GM19463 (cell line): ENCODE data around the gene SUCO.
"Not testable (repeated sequence)": the region's sequence is repeated elsewhere in the genome, so short reads cannot be mapped to it uniquely, and the experiment has no call there.

Experiments used
- ATAC-seq: cut with Tn5 transposase; IDR thresholded peaks from one replicate; pipeline ENCODE4 v1.9.1; 2021; ENCODE audit warnings: mild to moderate bottlenecking, moderate library complexity; ENCODE audit not compliant: unreplicated experiment

Gene SUCO, protein sequence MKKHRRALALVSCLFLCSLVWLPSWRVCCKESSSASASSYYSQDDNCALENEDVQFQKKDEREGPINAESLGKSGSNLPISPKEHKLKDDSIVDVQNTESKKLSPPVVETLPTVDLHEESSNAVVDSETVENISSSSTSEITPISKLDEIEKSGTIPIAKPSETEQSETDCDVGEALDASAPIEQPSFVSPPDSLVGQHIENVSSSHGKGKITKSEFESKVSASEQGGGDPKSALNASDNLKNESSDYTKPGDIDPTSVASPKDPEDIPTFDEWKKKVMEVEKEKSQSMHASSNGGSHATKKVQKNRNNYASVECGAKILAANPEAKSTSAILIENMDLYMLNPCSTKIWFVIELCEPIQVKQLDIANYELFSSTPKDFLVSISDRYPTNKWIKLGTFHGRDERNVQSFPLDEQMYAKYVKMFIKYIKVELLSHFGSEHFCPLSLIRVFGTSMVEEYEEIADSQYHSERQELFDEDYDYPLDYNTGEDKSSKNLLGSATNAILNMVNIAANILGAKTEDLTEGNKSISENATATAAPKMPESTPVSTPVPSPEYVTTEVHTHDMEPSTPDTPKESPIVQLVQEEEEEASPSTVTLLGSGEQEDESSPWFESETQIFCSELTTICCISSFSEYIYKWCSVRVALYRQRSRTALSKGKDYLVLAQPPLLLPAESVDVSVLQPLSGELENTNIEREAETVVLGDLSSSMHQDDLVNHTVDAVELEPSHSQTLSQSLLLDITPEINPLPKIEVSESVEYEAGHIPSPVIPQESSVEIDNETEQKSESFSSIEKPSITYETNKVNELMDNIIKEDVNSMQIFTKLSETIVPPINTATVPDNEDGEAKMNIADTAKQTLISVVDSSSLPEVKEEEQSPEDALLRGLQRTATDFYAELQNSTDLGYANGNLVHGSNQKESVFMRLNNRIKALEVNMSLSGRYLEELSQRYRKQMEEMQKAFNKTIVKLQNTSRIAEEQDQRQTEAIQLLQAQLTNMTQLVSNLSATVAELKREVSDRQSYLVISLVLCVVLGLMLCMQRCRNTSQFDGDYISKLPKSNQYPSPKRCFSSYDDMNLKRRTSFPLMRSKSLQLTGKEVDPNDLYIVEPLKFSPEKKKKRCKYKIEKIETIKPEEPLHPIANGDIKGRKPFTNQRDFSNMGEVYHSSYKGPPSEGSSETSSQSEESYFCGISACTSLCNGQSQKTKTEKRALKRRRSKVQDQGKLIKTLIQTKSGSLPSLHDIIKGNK (N-terminal part only)

DNA sequence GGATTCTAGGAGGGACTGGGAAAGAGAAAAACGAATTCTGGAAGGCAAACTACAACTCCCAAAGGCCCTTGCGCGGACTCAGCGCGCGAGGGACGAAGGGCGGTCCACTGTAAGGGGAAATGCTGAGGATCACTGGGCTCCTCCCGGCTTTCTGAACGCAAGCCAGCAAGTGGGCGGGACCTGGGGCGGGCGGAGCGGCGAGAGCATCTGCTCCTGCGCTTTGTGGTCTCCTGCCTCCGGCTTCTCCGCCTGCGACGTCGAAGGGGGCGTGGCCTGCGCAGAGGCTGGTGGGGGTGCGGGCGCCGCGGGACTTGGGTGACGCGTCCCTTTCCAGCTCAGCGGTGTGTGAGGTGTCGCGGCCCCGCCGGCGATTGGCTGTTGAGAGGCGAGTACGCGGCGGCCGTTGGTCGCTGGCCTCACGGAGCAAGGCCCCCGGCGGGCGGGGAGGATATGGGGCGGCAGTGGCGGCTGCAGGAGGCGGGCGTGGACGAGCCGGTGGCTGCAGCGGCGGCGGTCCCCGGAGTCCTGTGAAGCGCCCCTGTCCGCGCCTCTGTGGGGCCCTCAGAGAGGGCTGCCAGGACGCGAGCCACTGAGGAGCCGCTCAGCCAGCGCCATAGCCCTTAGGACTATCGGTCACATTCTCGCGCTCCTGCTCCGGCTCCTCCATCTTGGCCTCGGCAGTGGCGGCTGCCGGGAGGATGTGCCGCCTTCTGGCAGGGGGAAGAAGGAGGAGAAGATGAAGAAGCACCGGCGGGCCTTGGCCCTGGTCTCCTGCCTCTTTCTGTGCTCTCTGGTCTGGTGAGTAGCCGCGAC is at the start of gene SUCO:
Gene SUCO, plus strand, starts transcription at position 451 of the 813 bp plus-strand sequence. Its CDS starts 286 bp downstream, at position 737.
- peak; percentile 82 for ATAC-seq

DNA sequence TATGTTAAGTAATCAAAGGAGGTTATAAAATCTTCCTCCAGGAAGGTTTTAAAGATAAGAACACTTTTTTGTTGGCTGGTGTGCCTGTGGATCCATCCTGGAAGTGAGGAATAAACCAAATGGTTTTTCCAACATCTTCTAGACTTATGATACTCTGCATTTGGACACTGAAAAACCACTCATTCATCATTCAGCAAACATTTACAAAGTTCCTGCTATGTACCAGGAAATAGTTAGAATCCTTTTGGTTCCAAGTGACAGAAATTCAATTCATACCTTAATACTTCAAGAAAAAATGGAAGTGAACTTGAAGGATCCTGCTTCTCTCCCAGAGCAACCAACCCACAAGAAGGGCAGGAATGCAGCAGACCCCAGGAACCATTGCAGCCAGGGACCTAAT is 49.5 kb upstream of the SUCO start:
- ATAC-seq, result no peak

DNA sequence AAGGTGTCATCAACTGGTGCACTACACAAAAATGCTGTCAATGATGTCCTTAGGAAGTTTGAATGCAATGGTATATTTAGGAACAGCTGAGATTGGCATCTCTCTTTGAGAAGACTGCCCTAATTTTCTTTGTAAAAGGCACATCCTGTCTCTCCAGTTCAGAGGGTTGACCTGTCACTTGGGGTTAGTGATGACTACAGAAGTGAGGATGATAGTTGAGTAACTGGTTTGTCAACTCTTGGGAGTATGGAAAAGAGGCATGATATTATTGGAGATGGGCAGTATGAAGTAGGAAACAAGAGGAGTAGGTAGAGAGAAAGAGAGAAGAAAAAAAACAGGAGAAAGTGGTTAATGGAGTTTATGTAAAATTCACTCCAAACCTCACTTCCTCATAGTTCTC is 48.7 kb upstream of the SUCO start:
- no peak for ATAC-seq

DNA sequence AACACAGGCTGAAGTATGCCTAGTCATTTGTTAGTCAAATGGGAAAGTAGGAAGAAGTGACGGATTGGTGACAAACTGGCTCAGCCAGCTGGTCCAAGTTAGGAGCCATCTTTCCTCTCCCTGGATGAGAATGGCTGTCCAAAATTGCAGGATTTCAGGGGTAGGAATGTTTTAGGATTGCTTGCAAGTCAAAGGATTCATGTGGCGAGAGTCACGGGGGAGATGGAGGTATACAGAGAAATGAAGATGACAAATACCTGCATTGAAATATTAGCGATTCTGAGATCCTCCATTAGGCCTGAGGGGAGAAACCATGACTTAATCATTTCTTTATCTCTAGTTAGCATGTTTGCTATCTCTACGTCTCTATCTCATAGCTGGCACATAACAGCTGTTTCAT is 47.3 kb upstream of the SUCO start:
- no peak for ATAC-seq

DNA sequence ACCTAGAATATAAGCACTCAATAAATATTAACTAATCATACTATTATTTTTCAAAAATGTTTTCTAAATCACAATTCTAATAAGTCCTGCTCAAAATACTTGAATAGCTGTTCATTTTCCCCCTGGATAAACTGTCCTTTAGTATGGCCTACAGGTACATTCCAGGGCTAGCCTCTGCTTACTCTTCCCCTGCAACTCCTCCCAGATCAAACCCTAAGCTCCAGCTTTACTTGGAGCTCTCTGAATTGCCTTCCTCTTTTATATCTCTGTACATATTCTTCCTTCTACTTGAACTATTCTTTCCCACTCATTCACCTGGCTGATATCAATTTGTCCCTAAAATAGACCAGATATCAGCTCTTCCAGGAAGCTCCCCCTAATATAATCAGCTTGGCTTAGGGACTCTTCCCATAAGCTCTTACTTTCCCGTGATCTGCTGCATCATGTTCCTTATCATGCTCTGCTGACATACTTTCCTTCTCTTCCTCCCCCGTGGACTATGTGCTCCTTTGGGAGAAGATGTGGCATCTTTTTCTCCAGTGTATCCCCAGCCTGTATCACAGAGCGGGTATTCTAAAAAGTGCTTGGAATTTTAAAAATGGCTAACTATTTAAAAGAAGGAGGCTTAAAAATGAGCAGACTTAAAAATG is 46.0 kb upstream of the SUCO start:
- no peak for ATAC-seq

DNA sequence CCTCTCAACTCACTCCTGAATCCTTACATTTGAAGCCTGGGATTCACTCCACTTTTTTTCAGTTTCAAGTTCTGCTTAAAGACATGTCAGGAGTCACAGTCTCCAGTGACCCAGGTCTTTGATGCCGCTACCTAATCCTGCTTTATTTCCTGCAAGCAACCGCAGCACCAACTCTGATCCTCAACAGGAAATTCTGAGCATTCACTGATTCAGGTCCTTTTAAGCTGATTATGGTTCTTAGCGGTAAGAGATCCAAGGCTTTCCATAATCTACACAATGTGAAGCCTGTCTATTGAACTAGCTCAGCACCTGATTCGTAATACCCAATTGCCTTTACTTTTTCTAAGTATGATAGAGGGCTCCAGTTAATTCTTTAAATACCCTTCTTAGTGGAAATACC is 45.4 kb upstream of the SUCO start:
- ATAC-seq, result no peak

DNA sequence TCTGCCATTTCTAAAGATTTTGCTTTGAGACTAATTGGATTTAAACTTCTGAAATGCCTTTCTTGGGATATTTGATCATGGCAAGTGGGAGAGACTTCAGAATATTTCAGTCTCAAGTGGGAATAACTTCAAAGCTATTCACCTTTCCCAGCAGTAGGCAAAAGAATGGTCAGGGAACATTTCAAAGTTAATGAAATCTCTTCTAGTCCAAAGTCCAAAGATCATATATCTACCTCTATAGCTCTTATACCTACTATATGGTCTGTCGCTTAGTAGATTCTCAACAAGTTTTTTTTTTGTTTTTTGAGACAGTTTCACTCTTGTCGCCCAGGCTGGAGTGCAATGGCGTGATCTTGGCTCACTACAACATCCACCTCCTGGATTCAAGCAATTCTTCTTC is 44.6 kb upstream of the SUCO start:
- ATAC-seq, result no peak

DNA sequence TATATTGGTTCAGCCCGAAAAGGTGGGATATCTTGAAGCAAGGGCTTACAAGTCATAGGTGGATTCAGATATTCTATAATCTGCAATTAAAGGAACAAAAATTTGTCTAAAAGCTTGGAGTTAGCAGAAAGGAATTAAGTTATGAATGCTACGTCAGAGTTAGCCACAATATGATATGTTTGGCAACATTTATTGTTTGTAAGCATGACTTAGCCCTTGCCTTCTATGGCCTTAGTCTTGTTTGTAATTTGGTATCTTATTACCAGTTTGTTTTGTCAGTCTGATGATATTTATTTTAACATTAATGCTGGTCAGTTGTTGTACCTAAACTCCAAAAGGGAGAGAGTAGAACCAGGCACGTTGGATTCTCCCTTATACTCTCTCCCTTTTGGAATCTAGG is 43.1 kb upstream of the SUCO start:
- ATAC-seq, result no peak

DNA sequence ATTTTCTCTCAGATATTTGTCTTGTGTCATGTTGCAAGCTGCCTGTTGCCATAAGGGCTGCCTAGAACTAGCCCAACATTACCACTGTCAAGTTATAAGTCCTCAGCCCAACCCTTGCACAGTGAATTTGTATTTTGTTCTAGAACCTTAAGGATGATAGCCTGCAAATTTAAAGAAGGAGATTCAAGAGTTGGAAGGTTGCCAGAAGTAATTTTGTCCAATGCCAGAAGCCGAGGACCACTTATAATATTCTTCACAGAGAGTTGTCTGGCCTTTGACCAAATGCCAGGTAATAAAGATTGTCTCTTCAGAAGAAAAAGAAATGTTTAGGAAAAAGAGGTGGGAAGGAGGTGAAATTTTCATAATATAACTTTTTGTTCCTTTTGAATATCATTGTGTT is 40.5 kb upstream of the SUCO start:
- no peak for ATAC-seq

DNA sequence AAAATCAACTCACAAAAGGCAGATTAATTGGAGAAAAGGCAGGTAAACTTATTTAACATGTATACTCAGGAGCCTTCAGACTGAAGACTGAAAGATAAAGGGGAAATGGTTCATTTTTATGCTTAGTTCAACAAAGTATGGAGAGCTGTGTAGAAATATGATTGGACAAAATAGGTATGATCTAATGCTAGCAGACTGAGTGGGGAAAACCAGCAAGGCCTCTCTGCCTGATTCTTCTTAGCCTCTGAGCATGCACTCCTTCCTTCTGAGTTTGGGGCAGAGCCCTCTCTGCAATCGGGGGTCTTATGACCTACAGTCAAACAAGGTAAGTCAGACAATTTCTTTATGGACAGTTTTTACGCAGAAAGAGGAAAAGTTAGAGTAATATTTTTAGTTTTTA is 38.8 kb upstream of the SUCO start:
- ATAC-seq, result no peak

DNA sequence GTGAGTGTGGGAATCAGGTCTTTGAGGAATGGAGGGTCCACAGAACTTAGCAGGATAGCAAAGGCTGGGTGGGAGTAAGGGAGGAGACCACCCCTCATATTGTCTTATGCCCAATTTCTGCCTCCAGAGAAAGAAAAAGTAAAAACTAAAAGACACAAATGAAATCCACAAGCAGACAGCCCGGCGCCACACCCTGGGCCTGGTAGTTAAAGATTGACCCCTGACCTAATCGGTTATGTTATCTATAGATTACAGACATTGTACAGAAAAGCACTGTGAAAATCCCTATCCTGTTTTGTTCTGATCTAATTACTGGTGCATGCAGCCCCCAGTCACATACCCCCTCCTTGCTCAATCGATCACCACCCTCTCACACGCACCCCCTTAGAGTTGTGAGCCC is 36.8 kb upstream of the SUCO start:
- ATAC-seq, result not testable (repeated sequence)

DNA sequence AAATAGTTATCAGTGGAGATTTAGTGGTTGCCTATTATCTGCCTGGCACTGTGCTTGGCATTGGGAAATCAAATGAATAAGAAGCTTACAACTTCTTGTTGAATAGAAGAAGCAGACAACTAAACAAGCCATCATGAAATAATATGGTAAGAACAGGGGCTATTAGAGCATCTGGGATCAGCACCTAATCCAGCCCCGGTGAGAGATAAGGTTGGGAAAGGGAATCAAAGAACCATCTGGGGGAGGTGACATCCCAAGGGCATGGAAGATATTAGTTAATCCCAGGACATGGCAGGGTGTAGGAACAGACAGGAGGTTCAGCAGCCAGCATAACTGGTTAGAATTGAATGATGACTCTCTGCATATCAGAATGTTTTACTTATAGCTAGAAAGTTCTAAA is 36.3 kb upstream of the SUCO start:
- no peak for ATAC-seq

DNA sequence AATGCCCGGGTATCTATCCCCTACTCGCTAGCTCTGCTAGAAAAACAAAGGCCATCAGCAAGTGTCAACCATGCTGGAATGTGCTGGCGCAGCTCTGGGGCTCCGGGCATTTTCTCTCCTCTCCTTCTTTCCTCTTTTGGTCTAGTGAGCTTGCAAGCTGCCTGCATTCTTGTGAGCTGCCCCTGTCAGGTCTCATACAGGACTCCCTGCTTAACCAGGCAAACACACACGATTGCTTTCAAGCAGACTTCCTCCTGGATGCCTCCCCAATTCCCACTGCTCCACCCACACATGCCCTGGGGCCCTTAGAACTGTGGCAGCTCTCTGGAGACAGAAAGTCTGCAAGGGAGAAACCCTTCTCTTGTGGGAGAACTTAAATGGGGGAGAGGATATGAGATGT is 35.7 kb upstream of the SUCO start:
- no peak for ATAC-seq

DNA sequence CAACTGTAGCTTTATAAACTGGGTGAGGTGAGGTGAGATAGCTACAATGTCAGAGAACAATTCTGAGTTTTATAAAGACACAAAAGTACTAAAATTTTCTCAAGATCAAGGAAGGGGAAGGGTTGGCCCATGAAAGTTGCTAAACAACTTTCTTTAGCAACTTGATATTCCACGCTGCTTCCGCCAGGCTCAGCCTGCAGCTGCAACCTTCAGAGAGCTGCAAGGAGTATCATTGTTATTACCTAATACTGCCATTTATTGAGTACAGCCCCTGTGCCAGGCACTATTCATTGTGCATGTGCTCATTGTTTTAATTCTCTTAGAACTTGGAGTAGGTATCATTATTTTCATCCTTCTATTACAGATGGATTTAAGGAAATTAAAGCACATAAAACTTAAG is 34.1 kb upstream of the SUCO start:
- ATAC-seq, result no peak

DNA sequence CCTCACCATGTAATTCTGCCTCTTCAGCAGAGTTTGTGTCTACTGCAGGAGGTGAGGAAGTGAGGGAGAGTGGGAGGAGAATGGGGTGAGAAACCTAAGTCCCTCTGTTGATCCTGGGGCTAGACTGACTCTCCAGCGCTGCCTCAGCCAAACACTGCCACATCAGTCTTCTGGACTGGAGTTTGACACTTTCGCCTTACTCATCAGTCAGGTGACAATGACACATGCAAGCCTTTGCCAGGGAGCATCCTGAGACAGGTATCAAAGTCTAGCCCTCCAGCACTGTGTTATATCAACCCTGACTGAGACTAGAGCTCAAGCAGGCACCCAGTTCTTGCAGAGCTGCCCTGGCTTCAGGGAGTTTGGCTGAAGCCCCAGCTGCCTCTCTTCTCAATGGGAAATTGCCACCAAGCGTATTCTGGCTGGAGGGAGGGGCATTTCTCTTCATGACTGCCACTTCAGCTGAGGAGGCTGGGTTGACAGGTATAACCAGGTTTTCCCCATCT is 33.3 kb upstream of the SUCO start:
- ATAC-seq, result no peak

DNA sequence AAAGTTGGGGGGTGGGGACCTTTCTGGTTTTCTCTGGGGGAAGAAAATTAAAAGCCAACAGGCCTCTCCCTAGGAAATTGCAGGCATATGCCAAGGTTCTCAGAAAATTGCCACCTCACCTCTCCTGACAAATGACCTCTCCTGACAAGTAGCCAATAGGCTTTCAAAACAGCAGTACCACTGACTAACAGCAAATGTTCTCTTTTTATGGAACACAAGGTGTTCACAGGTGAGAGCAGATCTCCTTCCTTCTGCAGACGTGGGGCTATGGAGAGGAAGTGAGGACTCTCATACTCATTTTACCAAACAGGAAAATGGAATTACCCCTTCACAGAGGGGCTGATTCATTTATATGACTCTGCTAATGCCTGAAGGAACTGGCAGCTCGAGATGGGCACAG is 32.7 kb upstream of the SUCO start:
- ATAC-seq, result no peak

DNA sequence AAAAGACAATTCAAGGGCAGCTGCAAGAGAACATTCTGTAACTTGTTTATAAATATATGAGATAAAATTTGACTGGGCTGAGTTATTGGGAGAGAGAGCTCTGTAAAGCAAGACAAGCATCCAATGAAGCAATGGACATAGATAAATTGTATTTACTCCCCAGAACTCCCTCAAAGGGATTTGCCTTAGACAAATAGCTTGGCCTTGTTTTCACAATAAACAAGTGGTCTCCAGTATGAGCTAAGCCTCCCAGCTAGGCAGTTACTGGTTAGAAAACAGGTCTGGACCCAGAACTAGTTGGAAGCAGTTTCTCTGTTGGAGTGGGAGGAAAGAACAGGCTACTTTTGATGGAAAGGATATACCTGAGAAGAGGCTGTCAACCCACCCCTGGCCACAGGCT is 25.2 kb upstream of the SUCO start:
- ATAC-seq, result no peak

DNA sequence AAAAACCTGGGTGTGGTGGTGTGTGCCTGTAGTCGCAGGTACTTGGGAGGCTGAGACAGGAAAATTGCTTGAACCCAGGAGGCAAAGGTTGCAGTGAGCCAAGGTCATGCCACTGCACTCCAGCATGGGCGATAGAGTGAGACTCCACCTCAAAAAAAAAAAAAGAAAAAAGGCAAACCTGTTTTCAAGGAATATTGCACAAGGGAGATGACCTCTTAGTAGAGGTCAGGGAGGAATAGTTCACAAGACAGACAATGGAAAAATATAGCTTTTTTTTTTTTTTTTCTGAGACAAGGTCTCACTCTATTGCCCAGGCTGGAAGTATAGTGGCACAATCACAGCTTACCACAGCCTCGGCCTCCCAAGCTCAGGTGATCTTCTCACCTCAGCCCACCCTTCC is 22.5 kb upstream of the SUCO start:
- ATAC-seq, result no peak

DNA sequence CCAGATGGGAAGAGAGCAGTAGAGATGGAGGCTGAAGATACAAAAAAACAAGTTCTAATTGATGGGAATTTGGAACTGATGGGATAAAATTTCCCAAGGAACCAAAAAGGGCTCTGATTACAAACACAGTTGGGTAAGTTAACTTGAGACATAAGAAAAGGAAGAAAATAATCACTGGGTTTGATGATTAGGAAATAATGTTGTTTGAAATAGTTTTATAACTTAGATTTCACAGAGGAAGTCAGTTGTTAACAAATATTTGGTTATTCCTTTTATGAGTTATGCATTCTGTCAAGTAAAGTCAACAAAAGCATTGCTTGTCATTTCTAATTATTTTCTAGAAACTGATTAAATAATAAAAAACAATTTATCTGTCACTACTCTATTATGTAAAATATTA is 20.4 kb upstream of the SUCO start:
- ATAC-seq, result no peak

DNA sequence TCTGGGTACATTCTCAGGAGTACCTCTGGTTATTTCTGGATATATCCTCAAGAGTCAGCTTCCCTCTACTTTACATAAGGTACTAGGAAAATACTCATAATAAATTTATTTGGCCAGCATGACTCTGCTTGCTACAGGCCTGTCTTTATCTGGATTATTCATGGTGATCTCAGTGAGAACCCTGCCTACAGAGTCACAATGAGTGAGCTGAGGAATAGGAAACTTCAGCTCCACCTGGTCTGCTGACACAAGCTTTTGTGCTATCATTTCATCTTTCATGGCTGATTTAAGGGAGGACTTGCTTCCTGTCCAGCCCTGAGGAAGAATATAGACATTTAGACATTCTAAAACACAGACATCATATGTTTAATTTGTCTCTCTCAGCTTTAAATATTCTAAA is 19.5 kb upstream of the SUCO start:
- ATAC-seq, result no peak
